NCI-H2081 treated with DMSO at 0.1 percent for 48 hours (cell line): Measurements from ENCODE around the gene GPATCH4.

ENCODE experiments used
- DNase-seq: peaks from one replicate; lab custom pipeline; 2025; lab: John Stamatoyannopoulos, UW

GPATCH4 gene

DNA sequence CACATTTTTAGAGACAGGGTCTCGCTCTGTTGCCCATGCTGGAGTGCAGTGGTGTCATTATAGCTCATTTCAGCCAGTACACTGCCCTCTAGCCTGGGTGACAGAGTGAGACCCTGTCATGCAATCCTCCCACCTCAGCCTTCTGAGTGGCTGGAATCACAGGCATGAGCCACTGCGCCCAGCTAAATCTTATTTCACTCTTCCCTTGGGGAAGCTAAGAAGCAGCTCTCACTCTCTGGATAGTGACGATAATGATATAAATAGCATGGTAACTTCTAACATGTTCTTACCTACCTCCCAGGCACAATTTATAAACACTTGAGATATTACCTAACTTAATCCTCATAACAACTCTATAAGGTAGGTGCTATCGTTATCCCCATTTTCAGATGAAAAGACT is 53.8 kb downstream of the GPATCH4 start:
- no peak for DNase-seq

DNA sequence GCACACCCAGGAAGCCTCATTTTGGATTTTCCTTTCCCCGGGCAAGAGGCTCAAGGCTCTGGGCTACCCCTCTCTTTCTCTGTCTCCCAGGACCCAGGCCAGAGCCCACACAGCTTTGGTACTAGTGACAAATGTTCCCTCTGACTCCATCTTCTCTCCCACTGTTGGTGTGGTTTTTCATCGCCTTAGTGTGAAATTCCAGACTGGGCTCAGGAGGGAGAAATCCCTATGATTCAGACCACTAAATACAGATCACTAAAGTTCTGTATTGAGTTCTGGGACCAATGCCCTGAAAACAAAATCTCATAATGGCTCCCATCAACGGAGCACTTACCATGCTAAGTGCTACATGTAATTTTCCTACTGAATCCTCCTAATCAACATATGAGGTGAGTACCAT is 55.0 kb downstream of the GPATCH4 start:
- DNase-seq, result no peak

DNA sequence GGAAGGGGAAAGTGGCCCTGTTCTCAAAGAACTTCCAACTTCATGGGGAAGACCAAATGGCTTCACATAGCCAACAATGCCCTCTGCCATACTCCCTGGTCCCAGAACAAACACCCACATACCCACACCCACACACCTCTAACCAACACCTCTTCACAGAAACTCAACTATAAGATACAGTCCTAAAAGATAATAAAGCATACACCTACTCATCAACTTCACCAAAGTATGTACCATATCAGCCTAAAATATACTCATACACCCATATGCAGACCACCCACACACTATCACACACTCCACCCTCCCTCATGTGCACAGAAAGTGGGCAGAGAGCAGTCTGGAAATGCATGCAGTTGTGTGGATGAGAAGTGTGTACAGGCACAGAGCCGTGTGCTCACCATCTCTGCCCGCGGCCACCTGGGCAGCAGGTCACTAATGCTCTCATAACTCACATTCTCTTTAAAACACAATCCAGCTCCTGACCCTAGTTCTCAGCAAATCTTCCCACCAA is 56.6 kb downstream of the GPATCH4 start:
- no peak for DNase-seq
